Measurements from ENCODE around the gene UGT1A5.

DNA sequence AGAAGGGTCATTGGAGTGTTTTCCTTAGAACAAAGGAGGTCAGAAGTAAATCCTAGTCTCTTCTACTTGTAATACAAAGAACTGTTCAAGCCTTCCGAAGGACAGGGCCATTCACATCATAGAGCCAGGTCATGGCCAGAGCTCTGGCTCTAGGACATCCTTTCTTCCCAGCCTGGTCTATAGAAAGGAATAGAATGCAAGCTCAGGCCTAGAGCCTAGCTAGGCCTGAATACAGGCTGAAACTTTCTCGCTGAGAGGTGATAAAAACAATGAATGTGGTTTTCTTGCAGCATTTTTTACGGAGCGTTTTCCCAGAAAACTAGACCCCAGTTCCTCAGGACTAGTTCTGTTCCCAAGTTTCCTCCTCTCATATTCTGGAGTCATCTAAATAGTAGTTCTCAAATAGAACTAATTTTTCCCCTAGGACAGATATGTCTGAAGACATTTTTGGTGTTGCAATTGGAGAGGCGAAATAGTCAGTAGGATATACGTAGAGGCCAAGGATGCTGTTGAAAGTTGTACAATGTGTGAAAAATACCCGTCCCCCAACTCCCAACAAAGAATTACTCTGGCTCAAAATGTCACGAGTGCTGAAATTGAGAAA lies 13.2 kb upstream of the UGT1A5 start:
- no peak for TF ChIP-seq EZH2 (IDR thresholded peaks at IDR 0.05)
- TF ChIP-seq POLR2AphosphoS5 (IDR thresholded peaks at IDR 0.05; ENCODE audit: borderline replicate concordance, low read depth, low read length) = no peak
- TF ChIP-seq FOXP2 (optimal IDR thresholded peaks at IDR 0.05; ENCODE audit: control extremely low read depth, extremely low read length, insufficient read depth) = no peak

Data from SK-N-MC (cell line).